Islet of Langerhans (tissue), 1 donor: ENCODE data around the gene TCF4.

Source experiments
- FAIRE-seq: peaks from one replicate; lab custom pipeline; 2011; peaks lifted over from hg19 to GRCh38; lab: Jason Lieb, UNC

TCF4 gene

DNA sequence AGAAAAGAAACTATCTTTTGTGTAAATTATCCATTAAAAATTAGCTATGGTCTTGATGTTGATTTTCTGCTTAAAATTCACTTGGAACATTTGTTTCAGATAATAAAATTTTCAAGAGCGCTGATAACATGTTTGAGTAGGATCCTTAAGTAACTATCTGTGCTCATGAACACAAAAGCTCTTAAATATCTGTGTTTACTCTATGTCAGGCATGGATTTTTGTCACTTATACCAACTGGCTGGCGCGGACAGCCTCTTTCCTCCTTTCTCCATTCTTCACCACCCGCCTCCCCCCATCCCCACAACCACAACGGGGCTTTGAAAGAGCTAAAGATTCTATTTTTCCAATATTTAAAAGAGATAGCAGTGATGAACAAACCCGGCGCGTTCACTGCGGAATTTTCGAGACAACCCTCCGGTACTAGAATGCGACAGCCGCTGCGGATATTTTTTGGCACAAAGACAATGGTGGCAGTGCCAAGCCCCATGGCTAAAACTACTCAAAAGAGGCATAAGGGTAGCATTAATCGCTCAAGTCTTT lies 181.5 kb downstream of the TCF4 start:
- FAIRE-seq = peak; percentile 17

DNA sequence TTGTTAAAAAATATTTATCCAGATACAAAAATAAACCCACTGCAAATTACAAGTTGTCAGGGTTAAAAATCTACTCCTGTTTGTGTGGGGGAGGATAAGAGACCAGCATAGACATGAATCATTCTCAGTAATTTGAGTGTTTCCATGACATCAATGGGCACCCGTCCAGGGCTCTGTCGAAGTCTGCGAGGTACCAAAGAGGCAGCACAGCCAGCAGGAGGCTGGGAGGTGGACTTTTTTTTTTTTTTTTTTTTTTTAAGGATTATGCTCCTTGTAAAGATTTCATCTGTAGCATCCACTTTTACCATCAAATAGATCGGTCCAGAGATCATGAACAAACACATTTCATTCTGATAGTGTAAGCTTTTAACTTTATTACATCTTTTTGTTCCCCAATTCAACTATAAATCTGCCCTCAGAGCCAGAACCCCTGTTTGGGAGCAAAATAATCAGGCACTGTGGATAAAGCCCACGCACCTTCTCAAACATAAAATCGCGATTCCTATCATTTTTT lies 182.0 kb downstream of the TCF4 start:
- FAIRE-seq = peak; percentile 99

- no peak for FAIRE-seq
These were observed 182.5 kb downstream of the TCF4 start for GRCh38 chr18:55405475-55405874.

GRCh38 chr18:55404832-55405465 lies 183.0 kb downstream of the TCF4 start:
- no peak for FAIRE-seq

DNA sequence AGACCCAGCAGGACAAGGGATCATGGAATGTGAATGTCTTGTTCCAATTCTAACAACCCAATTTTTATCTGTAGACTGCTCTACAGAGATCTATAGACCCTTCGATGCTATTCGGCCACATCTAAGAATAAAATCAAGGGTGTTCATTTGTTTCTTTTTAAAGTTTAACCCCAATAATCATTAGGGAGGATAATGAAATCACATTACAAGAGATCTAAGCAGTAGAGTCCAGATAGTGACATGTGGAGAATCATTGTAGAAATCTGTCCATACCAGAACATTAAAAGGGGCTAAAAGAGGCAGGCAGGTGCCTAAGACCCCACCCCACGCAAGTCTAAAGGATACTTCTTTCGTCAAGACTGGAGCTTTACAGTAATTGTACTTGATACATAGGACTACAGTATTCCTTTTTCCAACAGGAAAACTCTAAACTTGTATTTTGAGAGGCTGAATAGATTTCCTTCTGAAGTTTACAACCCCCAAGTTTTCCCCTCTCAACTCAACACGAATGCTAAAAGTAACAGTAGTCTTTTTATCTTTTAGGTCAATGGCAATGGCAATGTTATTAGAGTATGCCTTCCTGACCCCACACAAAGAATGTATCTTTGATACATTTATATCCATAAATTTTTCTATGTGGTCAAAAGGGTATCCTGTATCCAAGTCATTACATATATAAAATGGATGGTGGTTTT lies 183.7 kb downstream of the TCF4 start:
- no peak for FAIRE-seq

DNA sequence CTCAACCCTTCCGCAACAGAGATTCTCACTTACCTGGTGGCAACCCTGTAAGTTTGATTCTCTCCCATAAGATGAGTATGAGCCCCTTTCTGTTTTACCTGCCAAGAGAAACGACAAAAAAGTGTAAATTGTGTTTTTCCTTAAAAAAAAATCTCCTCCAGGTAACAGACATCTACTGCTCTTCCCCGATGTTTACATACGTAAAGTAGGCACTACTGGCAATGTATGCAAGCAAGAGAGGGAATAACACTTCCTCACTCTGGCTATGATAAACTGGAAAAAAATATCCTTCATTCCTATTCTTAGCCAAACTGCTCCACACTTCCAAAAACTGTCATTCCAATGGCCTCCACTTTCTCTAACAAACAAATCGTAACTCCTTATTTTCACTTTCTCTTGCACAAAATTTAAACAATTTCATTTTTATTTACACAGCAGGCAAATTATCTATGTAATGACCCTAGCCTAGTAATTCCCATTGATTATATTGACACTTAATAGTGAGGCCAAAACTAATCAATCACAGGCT lies 184.5 kb downstream of the TCF4 start:
- FAIRE-seq = no peak

DNA sequence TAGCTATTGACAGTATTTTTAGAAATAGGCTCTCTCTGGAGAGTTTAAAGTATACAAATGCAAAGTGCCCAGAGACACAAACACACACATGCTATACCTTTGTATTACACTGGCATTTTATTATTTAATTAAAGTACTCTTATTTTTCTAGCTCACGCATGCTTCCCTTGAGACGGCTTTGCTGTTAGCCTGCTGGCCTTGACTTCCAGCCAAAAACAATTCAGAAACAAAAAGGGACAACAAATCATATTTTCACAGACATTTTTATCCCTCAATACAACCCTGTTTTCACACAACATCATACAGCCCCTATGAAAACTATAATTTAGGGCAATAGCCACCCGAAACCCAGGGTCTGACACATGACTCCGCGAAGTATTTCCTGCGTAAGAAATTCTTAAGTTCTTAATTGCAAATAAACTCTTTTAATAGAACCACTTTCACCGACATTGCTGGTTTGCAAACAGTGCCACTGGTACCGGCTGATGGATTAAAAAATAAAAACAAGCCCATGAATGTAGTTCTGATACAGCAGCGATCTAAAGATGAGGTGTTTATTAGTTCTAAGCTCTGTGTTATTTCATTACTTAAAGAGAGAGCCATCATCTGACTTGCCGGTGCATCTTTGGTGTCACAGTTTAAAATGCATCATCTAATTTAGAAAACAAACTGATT lies 185.1 kb downstream of the TCF4 start:
- no peak for FAIRE-seq

DNA sequence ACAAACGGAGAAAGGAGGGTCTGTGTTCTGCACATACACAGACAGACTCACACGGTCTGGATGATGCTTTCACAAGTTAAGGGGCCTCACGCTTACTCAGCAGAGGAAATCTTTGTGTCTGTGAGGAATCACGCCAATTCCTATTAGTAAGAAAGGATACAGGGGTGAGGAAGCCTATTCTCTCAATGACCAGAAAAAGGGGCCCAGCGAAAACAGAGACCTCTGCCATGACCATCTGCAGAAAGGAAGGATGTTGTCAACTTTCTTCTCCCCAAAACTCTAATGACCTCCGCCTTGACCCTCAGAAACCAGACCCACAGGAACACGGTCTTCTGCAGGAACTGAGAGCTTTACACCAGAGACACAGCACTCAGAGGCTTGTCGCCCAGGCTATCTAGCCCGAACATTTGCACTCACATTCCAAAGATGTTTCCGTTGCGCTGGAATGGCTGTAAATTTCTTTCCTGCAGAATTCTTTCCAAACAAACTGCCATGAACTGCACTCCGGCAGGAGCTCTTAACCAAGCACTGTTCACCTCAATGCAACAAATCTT lies 186.3 kb downstream of the TCF4 start:
- FAIRE-seq = no peak

DNA sequence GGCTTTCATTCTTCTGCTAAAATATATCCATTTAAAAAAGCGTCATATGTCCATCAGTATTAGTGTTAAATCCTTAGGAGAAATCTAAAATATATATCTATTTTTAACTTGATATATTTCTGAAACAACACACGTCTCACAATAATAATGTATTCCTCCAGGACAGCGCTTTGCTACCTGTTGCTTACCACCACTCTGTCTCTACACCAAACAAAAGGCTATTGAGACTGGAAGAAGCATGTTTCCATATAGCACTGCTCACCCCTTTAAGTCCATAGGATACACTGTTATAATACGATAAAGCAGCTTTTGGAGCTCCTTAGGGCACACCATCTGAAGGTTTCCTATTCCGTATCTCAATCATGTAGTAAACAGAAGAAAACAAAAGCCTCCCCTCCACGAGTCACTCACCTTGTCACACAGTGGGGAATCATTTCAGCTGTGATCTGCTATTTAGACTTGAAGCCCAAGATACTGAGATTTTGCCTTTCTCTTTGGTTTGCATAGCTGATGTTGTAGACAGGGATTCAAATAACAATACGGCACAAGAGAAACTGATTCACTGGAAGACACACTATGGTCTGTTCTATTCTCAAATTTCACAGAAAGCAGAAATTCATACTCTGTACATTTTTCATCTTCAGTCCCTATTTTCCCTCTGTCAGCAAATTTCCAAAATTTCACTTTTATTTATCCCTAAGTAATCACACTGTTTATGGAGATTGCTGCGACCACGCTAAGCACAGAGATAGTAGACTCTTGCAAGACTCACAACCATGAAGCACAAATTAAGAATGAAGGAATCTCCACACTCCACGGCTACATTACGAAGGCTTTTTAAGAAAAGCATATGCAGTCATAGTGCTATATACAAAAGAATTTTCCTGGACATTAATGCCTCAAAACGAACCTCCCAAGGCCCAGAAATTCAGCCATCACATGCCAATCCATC lies 187.1 kb downstream of the TCF4 start:
- peak; percentile 9 for FAIRE-seq

- no peak for FAIRE-seq
These were observed 187.9 kb downstream of the TCF4 start for GRCh38 chr18:55400081-55400480.

DNA sequence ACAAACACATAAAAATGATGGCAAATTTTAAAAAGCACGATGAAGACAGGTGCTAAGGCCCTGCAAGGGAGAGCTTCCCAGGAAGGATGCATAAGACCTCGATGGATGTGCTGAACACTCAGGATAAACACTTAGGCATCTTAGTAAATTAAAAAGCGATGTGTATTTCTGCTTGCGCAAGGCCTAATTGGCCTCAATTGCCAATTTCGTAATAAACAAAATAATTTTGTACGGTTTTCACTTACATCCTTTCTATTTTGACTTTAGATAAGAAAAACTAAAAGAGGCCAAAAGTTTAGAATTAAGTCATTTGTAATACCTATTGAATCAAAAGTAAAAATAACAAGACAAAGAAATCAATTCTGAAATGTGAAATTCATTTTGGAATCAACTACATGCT lies 189.1 kb downstream of the TCF4 start:
- no peak for FAIRE-seq

- FAIRE-seq = no peak
These were observed 191.0 kb downstream of the TCF4 start for GRCh38 chr18:55396979-55397378.

DNA sequence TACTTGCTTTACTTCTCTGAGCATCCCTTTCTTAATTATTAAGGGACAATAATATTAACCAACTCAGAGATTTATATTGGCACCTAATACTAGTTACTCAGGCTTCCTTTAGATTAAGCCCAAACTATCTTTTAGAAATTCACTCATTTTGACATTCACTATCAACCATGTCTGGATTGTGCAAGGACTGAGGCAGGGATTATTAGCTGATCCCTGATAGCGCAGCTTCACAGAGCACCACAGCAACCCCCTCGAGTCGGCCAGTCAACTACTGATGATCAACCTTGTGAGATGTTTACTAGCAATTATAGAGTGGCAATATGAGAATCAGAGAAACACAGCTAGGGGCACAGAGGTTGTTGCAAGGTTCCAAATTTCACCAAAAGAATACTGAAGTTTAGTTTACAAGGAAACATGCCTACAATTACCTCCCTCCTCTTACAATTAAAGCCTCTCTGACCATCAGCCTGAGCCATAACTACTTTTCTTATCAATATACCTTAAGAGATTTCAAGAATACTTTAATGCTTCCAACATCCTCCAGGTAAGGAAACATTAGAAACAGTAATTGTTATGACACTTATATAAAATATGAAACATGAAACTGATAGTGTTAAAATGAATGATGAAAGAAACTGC lies 191.6 kb downstream of the TCF4 start:
- FAIRE-seq = no peak

DNA sequence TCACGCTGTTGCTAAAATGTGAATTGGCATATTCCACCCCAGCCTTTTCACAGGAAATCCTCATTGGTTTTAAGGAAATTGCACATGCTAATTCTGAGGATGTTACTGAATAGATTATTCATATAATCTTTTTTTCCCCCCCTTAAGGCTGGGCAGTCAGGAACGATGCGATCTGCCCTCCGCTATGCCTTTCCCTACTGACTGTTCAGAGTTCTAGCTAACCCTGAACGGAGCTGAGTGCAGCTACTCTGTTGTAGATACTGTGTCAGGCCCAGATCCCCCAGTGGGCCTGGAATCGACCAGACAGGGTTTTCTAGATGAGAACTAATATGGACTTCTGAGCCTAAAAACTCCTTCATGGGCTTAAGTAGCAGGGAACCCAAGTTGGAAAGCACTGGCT lies 192.2 kb downstream of the TCF4 start:
- no peak for FAIRE-seq

GRCh38 chr18:55390898-55391297 lies 197.1 kb downstream of the TCF4 start:
- FAIRE-seq = no peak

DNA sequence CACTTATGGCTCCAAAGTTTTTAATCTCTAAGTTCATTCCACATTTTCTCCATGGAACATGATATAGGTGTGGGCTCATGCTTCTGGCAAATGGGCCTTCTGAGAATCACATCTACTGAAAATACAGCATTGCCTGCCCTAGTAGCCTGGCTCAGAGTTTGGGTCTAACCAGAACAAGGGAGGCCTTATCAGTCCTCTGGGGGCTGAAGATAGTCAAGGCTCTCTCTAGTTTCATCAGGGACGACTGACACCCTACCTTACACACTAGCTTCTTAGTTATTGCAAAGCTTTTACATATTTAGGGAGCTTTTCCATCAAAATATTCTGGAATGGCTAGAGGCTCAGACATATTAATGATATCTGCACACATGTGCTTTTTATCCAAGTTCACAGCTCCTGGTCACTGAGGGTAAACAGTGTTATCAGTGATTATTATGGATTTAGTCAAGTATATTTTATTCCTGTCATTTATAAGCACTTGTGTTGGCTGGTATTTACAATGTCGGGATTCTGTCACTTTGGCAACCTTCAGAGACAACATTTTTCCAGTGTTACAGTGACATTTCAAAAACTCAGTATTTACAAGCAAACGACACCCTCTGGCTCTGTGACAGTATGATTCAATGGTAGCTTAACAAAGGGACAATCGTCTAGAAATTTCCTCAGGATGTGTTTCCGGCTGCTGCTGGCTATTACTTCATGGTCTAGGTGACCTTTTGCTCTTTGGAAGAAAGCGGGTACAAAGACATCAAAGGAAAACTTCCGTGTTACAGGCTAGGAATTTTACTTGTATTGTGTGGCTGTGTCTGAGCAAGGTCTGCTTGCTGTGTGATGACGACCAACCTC lies 200.6 kb downstream of the TCF4 start:
- peak; percentile 13 for FAIRE-seq

- no peak for FAIRE-seq
These were observed 201.4 kb downstream of the TCF4 start for GRCh38 chr18:55386545-55386944.

DNA sequence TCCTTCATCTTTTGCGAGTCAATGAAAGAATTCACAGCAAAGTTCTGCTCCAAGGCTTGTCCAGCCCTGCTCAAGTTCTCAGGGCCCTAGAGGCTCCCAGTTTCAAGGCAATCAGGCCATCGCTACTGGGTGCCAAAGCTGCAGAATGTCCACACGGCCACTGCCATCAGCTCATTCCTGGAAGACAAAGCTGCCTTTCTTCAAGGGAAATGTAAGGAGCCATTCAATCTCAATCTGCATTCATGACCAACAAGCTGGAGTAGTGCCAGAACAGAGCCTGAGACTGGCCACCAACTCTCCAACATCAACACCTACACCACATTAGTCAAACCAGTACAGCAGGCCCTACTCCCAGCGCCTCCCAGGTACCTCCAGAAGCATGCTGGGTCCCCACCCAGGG lies 202.2 kb downstream of the TCF4 start:
- FAIRE-seq = no peak

DNA sequence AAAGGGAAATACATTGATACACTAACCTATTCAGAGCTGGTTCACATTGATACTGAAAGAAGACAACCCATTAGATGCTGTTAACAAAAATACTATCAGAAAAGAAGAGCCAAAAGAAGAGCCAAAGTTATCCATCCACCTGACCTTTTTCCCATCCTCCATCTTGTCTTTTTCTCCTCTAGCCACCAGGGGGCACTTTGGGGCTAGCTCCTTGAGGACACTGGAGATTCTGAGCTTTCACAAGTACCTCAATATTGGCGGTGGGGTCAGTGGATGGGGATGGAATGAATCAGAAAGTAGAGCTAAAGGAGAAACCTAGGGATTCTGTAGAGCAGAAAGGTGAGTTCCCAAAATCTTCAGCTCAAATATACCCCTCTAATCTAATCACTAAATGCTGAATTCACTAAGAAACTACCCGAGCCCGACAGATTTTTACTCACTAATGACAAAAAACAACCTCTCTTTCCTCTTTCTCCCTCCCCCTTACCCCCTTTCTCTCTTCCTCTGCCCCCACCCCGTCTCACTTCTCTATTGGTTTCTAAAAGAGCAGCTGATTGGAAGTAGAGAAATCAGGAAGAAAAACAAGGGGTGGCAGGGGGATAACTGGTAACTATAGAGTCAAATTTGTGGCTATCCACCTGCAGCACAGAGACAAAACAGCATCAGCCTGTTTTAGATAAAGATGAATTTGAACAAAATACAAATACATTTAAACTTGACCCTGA lies 203.3 kb downstream of the TCF4 start:
- no peak for FAIRE-seq
